Measurements from ENCODE around the gene CCKAR.

Gene CCKAR

GRCh38 chr4:26489101-26489985 lies 941 bp downstream of the CCKAR start:
- no peak for DNase-seq

- no peak for DNase-seq
Measured at GRCh38 chr4:26485684-26486083, 4.6 kb downstream of the CCKAR start.

- DNase-seq: no peak
Measured at GRCh38 chr4:26484516-26484915, 5.8 kb downstream of the CCKAR start.

GRCh38 chr4:26484032-26484515 lies 6.2 kb downstream of the CCKAR start:
- no peak for DNase-seq

- no peak for DNase-seq
Measured at GRCh38 chr4:26482508-26483462, 7.5 kb downstream of the CCKAR start.

- no peak for DNase-seq
Measured at GRCh38 chr4:26478330-26478729, 12.0 kb downstream of the CCKAR start.

GRCh38 chr4:26476545-26476944 lies 13.7 kb downstream of the CCKAR start:
- DNase-seq: no peak

GRCh38 chr4:26475716-26476115 lies 14.6 kb downstream of the CCKAR start:
- no peak for DNase-seq

GRCh38 chr4:26474551-26474950 lies 15.7 kb downstream of the CCKAR start:
- no peak for DNase-seq

GRCh38 chr4:26473893-26474292 lies 16.4 kb downstream of the CCKAR start:
- no peak for DNase-seq

- no peak for DNase-seq
Measured at GRCh38 chr4:26471890-26472289, 18.4 kb downstream of the CCKAR start.

- DNase-seq: no peak
Measured at GRCh38 chr4:26468977-26469376, 21.3 kb downstream of the CCKAR start.

GRCh38 chr4:26468283-26468949 lies 21.9 kb downstream of the CCKAR start:
- DNase-seq: no peak

GRCh38 chr4:26467724-26468123 lies 22.6 kb downstream of the CCKAR start:
- DNase-seq: no peak

GRCh38 chr4:26466578-26467270 lies 23.6 kb downstream of the CCKAR start:
- no peak for DNase-seq

- DNase-seq: no peak
Measured at GRCh38 chr4:26464420-26465095, 25.7 kb downstream of the CCKAR start.

GRCh38 chr4:26463386-26463785 lies 26.9 kb downstream of the CCKAR start:
- DNase-seq: no peak

- no peak for DNase-seq
Measured at GRCh38 chr4:26462874-26463273, 27.4 kb downstream of the CCKAR start.

GRCh38 chr4:26459756-26460530 lies 30.3 kb downstream of the CCKAR start:
- no peak for DNase-seq

GRCh38 chr4:26459054-26459755 lies 31.1 kb downstream of the CCKAR start:
- peak; percentile 17 to 72 (median 50) for DNase-seq
